22Rv1 (cell line): ENCODE results near the gene PIK3CG.

Experiments used
- CTCF ChIP-seq: fragments of 450-650 bp; IDR thresholded peaks from 2 replicates; pipeline ENCODE4 v1.5.1; 2017; ENCODE audit warnings: mild to moderate bottlenecking
- ZFX ChIP-seq: fragments of 450-650 bp; IDR thresholded peaks from 2 replicates; pipeline ENCODE4 v1.6.1; 2017; ENCODE audit warnings: antibody characterized with exemption, borderline replicate concordance

GRCh38 chr7:106818736-106819135 lies 46.3 kb upstream of the PIK3CG start:
- TF ChIP-seq CTCF (no peak), ZFX (no peak)
